ENCODE results near the gene BDKRB2.

- TF ChIP-seq POLR2A (IDR thresholded peaks at IDR 0.05; ENCODE audit: low read length) (no peak), GATA1 (IDR thresholded peaks at IDR 0.05; ENCODE audit: low read depth, low read length) (no peak)
Measured at GRCh38 chr14:96271421-96271762, 66.8 kb downstream of the BDKRB2 start.
